HUDEP-2 (cell line): Measurements from ENCODE around the gene HOXA5.
A peak's percentile ranks its signal among the peaks of the same experiment; 100 is the strongest.

ENCODE experiments used
- DNase-seq, 76 experiments: peaks; one replicate each; lab custom pipeline; 2025; ENCODE audit not compliant: unreplicated experiment in 76 of 76; lab: John Stamatoyannopoulos, UW

Gene HOXA5

DNA sequence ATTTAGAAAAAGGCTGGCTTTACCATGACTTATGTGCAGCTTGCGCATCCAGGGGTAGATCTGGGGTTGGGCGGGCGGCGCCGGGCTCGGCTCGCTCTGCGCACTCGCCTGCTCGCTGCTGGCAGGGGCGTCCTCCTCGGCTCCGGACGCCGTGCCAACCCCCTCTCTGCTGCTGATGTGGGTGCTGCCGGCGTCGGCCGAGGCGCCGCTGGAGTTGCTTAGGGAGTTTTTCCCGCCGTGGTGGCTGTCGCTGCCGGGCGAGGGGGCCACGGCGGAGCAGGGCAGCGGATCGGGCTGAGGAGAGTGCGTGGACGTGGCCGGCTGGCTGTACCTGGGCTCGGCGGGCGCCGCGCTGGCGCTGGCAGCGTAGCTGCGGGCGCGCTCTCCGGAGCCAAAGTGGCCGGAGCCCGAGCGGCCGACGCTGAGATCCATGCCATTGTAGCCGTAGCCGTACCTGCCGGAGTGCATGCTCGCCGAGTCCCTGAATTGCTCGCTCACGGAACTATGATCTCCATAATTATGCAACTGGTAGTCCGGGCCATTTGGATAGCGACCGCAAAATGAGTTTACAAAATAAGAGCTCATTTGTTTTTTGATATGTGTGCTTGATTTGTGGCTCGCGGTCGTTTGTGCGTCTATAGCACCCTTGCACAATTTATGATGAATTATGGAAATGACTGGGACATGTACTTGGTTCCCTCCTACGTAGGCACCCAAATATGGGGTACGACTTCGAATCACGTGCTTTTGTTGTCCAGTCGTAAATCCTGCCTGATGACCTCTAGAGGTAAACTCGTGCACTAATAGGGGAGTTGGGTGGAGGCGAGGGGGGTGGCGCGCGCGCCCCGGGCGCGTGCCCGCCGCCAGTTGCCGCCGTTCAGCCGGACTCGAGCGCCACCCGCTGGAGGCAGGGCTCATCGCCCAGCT lies at the start of gene HOXA5:
HOXA5 (minus strand) TSS at position 659 of the 927 bp plus-strand sequence; CDS start at position 585, 74 bp downstream.
- peak in 4 of 76 experiments; percentile 3 to 30 (median 18) for DNase-seq

DNA sequence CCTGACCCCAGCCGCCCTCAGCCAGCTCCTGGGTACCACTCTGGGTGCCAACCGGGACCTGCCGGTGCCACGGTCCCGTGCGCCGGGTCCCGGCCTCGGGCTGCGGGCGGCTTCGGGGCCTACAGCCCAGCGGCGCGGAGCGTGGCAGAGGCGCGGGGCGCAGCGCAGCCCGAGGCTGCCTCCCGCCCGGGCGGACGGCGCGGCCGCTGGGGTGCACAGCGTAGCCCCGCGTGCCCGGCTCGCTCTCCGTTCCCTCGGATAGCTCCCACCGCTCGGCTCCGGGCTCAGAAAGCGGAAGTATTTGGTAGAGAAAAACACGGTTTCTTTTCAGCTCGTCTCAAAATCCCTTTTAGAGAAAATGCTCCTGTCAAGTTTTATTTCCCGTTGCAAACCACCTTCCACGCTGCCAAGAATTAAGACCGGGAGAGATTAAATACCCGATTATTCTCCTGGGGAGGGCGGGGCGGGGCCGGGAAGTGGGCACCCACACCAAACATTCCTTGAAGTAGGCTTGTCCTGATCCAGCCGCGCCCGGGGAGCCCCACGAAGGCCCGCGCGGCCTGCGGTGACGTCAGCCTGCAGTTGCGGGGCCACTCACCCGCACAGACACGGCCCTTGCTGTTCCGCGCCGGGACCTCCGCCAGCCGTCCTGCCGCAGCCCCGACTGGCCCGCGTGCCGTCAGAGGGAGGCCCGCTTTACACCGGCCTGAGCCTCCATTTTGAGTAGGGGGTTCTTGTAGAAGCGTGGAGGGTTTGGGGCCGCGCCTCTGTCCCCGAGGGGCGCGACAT lies 49.3 kb upstream of the HOXA5 start:
- no peak for DNase-seq

DNA sequence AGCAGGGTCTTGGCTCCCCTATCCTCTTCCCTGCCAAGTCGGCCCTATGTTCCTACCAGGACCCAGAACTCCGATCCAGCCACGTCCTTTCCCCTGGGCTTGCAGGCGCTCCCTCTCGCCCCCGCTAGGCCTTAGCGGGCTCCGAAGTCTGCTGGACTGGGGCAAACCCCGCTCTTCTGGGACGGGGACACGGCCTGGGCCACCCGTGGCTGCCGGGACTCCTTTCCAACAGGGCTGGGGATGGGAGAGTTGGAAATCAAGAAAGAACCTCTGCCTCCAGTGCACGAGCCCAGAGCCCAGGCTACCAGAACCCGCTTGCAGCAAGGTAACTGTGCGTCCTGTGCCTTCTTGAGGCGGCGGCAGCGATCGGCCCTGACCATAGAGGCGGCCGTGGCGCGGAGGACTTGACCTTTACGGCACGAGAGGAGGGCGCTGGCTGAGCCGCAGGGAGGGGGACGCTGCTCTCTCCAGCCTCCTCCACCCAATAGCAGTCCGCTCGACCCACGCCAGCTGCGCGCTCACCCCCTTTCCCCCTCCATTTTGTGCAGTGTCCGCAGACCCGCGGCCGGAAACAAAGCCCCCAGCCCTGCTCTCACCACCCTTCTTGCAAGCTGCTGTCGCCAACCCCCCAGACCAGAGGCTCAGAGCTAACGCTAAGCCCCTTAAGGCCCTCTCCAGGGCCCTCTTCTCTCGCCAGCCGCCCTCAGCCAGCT lies 48.5 kb upstream of the HOXA5 start:
- DNase-seq, result no peak

DNA sequence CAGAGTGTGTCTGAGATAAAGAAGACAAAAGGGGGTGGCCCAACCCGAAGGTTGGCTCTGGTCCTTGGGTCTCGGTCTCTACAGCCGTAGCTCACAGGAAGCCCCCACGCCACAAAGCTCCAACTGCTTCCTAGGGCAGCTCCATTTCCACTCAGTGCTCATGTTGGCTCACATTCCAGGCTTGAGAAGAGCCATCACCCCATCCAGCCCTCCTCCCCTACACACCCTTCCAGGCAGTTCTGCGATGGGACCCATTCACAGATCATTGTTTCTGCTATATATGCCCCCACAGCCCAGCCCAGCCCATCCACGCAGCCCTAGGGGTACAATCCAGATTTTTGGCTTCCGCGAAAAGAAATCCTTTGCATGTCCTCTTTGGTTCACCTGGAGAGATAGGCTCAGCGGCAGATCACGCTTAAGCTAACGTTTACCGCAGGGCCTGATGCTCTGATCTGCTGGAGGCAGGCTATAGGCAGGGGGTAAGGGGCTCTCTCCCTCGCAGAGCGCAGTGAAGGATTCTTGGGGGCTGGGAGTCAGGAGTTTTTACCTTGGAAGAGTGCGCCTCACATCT lies 47.8 kb upstream of the HOXA5 start:
- no peak for DNase-seq

DNA sequence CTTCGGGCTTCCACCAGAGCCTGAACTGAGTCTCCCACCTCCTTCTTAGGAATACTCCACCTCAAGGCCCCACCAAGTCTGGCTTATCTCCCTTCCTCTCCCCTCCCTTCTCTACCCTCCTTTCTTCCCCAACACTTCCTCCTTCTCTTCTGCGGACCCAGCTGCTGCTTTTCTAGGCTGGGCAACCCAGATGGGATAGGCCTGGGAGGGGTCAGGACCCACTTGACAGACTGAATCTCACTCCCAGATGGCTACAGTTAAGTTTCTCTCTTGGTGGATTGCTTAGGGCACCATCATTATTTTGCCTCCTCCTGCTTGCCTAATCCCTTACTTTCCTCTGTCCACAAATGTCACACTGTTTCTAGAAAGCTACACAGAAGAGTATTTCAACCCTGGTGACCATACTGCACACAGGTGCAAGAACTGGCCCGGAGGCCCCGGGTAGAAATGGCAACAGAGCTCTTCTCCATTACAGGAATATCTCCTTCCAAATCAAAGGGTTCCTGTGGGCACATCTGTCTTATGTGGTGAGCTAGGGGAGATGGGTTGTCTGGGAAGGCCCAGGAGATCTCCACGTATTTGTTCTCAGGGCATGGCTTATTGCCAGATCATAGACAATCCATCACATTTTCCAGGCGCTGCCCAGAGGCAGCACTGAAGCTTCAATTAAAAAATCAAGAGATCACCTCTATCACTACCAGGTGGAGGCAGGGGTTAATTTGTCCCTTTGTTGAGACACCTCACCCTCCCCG lies 46.7 kb upstream of the HOXA5 start:
- DNase-seq, result no peak

DNA sequence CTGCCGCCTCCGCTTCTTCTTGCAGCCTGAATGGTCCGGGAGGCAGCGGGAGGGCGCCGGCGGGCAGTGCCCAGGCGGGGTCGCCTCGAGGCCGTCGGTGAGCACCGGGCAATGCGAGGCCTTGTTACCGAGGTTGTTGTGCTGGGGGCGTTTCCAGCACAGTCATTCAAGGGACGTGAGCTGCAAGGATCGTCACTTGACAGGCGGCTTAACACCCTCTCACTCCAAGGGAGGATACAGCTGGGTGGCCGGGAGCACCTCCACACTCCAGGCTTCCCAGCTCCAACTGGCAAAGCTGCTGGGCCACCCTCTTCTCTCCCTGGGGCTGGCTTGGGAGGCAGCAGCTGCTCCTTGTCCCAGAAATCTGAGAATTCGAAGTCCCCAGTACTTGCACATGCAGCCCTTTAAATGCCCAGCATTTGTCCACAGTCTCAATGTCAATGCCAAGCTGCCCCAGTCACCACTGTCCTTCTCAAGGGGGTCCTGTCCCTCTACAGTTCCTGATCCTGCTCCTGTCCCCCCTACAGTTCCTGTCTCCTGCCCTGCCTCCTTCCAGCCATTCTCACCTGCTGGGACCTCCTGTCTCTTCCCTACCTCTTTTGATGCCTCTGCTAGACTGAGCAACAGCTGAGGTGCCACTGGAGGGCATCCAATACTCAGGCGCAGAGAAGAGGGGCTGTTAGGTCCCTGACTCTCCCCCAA lies 46.0 kb upstream of the HOXA5 start:
- DNase-seq, result no peak

DNA sequence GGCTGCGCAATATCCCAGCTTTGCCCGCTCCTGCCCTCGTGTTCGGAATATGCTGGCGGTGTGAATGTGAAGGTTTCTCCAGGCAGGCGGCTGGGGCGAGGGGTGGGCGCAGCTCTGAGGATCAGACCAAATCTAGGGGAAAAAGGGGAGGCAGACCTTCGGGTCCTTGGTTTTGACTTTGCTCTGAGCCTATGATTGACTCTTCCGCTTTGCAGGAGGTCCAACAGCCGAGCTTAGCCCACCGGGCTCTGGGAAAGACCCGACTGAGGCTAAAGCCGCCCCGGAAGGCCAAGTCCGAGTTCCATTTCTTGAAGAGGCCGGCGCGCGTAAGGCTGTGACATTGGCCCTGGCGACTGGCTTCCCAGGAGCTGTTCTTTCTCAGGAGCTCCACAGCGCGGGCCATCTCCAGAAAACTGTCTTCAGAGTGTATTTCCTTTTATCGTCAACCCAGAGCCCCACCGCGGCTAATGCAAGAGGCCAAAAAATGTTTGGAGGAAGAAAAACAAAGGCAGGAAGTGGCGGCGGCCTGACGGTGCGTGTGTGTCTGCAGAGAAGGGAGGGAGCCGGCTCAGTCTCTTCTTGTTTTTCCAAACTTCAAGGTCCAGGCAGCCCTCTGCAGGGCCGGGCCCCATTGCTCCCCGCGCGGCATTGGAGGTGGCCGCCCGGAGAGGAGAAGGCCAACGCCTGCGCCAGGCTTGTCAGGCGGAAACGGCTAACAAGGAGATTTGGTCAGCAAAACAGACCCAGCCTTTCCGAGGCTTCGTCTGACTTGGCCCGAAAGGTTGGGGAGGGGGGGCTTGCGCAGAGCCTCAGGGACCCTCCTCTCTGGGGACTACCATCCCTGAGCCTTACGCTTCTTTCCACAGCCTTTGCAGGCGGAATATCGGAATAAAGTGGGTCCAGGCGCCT lies 45.2 kb upstream of the HOXA5 start:
- DNase-seq, result no peak

DNA sequence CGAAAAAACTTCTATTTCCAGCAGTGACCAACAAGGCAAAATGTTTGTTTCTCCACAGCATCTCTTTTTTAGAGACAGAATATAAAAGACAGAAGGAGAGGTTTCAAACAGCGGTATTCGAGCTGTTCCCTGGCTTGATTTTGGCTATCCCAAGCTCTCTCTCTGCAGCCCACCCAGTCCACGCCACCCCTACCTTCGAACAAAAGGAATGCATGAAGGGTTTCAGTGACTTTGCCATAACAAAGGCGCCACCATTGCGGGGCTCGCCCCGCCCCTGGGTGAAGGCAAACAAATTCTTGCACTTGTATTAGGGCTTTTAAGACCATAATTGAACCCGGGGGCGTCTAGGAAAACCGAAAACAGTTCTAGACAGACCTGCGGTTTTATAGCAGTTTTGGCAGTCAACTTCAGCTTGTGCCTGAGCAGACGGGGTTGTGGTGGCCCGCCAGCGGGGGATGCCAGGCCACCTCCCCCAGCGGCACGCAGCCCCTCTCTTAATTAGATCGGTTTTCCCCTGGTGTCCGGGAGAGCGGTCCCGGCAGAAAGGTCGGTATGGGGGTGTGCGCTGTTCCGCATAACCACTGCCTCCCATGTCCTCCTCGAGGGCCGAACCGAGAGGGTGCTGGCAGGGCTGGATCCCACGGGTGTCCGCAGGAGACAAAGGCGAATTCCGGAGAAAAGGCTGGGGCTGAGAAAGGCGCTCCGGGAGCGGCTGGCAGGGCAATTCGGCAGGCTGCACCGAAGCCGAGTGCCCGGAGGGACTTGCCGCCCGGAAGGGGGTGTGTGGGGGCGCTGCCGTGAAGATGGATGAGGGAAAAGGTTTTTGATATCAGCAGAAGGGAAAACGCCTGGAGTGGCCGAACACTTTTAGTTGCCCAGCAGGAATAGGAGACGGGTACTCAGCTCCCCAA lies 44.2 kb upstream of the HOXA5 start:
- DNase-seq, result no peak

DNA sequence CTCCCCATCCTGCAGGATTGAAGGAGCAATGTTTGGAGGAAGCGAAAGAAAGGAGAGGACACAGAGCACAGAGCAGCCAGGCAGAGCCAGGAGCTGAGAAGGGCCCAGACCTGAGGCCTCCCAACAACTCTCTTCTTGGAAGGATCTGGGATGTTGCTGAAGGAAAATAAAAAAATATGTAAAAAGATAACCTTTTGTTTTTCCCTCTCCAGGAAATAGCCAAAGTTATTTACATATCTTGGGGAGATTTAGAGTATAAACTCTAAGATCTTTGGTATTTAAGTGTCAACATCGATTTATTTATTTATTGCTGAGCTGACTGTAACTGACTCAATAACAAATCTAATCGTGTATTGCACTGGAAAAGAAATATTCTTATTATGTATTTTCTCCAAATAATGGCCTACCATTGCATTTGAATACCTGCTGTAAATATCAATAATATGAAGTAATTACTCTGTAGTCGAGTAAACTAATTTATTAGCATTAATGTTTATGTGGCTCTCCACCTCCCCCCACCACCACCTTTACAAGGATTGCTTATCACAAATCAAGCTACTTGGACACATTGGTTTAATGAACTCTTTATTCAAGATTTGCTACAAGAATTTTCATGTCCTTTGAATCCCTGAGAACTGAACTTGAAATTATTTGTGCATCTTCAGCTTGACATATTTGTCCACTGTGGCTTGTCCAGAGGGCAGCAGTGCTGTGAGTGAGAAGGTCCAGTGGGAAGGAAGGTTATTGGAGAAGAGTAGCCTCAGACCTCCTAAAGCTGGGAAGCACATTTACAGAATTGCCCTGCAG lies 43.4 kb upstream of the HOXA5 start:
- DNase-seq, result no peak

DNA sequence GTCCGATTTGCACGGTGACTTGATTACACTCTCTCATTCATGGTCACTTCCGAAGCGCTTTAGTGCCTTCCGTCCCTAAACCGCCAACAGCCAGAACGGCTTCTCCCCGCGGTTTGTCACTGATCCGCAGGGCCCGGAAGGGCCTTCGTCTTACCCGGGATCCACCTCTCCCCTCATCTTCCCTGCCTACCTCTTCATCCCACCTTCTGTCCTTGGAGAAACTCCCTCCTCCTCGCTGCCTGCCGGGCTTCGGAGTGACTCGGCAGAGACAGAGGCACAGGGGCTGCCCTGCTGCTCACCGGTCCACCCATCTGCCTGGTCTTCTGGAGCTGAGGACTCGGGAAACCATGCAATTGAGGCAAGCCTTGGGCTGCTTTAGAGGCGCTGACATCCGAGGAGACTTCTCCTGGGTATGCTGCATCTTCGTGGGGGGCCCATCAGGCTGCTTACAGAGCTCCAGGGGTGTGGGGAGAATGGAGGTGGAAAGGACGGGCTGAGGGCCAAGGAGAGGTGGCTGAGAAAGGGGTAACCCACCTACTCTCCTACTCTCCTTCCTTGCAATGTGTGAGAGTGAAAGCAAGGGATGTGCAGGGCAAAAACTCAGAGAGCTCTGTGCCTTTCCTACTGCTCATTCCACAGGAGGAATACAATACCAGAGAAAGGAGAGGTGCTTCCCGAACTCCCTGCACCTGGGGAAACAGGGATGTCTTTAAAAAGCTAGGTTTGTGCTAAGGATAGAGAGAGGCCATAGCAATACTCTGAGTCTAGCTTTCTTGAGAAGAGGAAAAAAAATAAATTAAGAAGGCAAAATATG lies 42.6 kb upstream of the HOXA5 start:
- no peak for DNase-seq

DNA sequence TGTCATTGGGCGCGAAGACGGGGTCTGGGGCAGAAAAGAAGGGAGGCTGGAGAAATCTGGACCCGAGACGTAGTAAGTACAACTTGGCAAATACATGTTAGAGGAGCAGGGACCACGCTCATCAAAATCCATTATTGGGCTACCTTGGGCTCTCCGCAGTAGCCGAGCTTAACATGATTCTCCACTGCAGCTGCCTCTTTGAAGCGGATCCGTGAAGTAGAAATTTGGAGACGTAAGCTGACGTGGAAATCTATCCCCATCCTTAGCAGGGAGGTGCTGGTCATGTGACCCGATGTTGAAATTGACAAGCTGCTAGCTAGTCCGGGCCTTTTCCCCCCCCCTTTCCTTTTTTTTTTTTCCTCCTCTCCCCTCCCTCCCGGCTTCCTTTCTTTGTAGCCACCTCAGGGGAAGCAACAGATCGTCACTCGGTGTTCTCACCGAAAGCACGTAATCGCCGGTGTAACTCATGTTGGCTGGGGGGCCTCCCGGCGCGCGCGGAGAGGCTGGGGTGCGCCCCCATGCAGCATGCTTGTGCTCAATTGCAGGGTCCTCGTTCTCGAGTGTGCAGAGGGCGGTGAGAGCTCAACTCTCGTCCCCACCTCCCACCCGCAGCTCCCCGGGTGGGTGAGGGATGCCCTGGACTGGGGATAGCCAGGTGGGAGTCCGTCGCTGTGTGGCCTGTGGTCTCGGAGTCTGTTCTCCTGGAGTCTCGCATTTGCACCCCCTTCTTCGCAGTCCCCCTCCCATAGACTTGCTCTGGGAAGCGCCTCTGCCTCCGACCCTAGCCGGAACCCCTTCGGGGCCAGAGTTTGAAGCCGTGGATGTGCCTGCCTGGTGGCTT lies 41.8 kb upstream of the HOXA5 start, which contains the start of gene HOXA11:
HOXA11 (minus strand) TSS at position 220 of the 841 bp plus-strand sequence; CDS start at position 132, 88 bp downstream.
- DNase-seq, result no peak

DNA sequence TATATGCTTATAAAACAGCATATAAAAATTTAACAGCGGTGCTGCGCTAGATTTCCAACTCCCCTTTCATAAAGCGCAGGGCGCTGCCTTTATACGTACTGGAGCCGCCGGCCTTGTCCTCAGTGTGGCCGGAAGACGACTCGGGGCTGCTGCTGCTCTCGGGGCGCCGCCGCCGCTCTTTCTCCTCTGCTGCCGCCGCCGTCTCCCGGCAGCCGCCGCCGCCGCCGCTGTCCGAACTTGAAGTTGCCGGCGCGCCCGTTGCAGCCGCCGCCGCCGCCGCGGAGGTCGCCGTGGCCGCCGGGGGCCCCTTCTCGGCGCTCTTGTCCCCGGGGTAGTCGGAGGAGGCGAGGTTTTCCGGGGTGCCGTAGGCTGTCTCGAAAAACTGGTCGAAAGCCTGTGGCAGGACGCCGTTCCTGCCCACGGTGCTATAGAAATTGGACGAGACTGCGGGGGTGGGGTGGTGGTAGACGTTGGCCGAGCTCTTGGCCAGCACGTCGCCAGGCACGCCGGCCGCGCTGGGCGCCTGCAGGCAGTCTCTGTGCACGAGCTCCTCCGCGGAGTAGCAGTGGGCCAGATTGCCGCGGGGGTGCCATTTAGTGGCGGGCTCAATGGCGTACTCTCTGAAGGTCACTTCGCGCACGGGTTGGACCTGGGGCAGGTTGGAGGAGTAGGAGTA lies 41.0 kb upstream of the HOXA5 start:
- no peak for DNase-seq

DNA sequence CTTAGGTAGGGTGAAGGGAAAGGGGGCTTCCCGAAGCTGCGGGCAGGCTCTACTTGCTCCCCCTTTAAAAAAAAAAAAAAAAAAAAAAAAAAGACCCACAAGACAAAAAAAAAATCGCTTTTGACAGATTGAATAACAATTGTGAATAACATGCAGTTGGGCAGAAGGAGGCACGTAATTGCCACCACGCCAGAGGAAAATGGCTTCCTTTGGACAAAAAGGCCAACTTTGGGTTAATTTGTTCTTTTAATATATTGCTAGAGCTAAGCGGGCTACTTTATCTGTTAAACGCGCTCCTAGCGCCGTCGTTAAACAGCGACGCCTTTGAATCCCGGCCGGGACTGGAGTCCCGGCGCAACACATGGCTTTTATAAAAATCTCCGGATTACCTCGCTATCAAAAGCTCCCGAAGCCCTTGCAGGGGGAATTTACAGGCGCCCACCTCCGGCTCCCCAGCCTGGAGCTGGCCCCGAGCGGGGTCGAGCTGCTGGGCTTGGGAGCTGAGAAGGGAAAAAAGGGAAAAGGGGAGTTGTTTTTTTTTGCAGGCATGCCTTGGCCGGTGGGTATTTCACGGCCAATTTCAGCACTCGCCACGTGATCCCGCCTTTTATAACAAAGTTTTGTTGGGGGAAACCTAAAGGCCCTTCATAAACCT lies 40.3 kb upstream of the HOXA5 start:
- no peak for DNase-seq
